ENCODE measurements around the gene LRRC73.

GRCh38 chr6:43481075-43481474 lies 29.1 kb downstream of the LRRC73 start:
- TF ChIP-seq CHD1 (IDR thresholded peaks at IDR 0.05; ENCODE audit: low read depth, low read length) (no peak), EZH2 (IDR thresholded peaks at IDR 0.05; ENCODE audit: low read depth, low read length, severe bottlenecking) (no peak), SIN3A (conservative IDR thresholded peaks at IDR 0.05 in 1 of 2, IDR thresholded peaks at IDR 0.05 in 1 of 2; ENCODE audit: low read depth in 1 of 2, low read length in 2 of 2) (no peak), CTCF (IDR thresholded peaks at IDR 0.05; ENCODE audit: control extremely low read depth in 1 of 3, insufficient read depth in 1 of 3, low read depth in 1 of 3, low read length in 3 of 3) (no peak), POLR2AphosphoS5 (IDR thresholded peaks at IDR 0.05; ENCODE audit: low read depth, low read length) (no peak), MAX (IDR thresholded peaks at IDR 0.05) (no peak), TCF12 (IDR thresholded peaks at IDR 0.05; ENCODE audit: low read depth, low read length) (no peak), SIX5 (IDR thresholded peaks at IDR 0.05; ENCODE audit: low read depth, low read length) (no peak), CEBPB (IDR thresholded peaks at IDR 0.05; ENCODE audit: low read depth, low read length) (peak; percentile 69), POLR2A (IDR thresholded peaks at IDR 0.05; ENCODE audit: control extremely low read depth in 1 of 2, low read depth in 2 of 2, low read length in 2 of 2) (no peak)
